ENCODE results near the gene AP5Z1.

- no peak for TF ChIP-seq CTCF (IDR thresholded peaks at IDR 0.05)
- TF ChIP-seq ZFX (IDR thresholded peaks at IDR 0.05; ENCODE audit: borderline replicate concordance) = no peak
Measured at GRCh38 chr7:4742852-4743251, 32.6 kb upstream of the AP5Z1 start.
